Measurements from ENCODE around the gene NPFF. TPM values are rescaled to one million over a fixed set of nuclear protein-coding genes. Genes with fewer than 3 reads are reported as not detected.

The NPFF gene
- total RNA-seq, 1 donor from 2014 or later, result not detected

- intact Hi-C loops (cut with micrococcal nuclease), result no loop called here
Measured at GRCh38 chr12:53478865-53479264, 28.4 kb downstream of the NPFF start.

DNA sequence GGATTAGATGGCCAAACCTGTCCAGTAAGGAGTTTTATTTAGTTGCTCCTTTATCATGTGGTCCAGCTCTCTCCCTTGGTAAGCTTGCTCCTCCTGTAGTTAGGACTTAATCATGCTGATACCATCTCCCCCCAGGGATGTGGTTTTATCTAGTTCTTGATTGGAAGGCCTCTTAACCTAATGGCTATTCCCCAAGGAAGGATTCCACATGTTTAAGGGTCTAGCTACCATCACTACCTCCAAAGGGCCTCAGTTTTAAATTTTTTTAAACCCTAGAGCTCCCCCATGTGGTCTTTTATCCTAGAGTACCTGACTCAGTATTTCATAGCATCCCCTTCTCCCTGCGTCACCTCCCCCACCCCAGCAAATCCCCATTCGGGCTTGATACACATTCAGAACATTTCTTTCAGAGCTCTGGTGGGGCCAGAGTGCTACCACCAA is 30.5 kb downstream of the NPFF start:
- intact Hi-C loops (cut with micrococcal nuclease), result no loop called here

- intact Hi-C loops (cut with micrococcal nuclease), result no loop called here
Measured at GRCh38 chr12:53474819-53475218, 32.5 kb downstream of the NPFF start.

DNA sequence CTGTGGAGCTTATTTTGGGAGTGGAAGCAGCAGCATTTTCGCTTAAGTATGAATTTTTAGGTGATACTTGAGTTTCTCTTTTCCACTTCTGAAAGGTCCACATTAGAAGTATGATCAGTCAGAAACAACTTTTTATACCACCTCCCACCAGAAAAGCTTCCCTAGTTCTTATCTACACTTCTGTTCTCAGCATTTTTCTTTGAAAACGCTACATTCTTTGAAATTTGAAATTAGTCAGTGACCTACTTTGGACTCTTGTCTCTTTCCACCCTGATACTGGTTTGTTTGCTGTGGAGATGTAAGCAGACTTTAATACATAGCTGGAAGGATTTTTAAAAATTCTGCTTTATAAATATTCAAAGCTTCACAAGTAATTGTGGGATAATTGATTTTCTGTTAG is 33.2 kb downstream of the NPFF start:
- intact Hi-C loops (cut with micrococcal nuclease), result no loop called here

GRCh38 chr12:53472056-53472582 is 35.2 kb downstream of the NPFF start:
- intact Hi-C loops (cut with micrococcal nuclease), result no loop called here

DNA sequence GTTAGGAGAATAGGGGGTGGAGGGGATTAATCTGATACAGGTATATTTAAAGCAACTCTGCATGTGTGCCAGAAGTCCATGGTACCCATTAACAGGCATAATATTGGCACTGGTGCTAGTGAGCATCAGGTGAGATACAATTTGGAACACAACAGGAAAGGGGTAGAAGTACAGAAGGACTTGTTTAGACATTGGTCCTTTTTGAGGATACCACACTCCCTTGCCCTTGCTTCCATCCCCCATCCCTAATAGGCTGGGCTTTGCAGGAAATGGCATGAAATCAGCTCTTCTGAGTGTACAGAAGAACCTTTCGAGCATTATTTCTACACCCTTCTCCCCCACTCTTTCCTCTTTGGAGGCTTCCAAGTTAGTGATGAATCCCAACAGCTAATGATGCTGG is 39.0 kb downstream of the NPFF start:
- intact Hi-C loops (cut with micrococcal nuclease), result no loop called here

DNA sequence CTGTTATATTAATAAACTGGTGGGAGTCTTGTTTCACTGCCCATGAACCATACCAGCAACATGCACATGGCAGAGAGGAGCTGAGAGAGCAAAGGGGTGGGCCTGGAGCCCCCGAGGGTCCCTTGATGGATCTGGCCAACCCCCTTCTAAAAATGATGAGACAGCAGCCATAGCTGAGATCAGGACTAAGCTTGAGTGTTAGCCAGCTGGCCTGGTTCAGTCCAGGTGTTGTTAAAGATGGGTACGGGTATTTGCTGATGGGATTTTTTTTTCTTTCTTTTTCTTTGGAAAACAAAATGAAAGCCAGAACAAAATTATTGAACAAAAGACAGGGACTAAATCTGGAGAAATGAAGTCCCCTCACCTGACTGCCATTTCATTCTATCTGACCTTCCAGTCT is 39.4 kb downstream of the NPFF start:
- intact Hi-C loops (cut with micrococcal nuclease), result no loop called here

- intact Hi-C loops (cut with micrococcal nuclease), result no loop called here
Measured at GRCh38 chr12:53467082-53467481, 40.2 kb downstream of the NPFF start.

DNA sequence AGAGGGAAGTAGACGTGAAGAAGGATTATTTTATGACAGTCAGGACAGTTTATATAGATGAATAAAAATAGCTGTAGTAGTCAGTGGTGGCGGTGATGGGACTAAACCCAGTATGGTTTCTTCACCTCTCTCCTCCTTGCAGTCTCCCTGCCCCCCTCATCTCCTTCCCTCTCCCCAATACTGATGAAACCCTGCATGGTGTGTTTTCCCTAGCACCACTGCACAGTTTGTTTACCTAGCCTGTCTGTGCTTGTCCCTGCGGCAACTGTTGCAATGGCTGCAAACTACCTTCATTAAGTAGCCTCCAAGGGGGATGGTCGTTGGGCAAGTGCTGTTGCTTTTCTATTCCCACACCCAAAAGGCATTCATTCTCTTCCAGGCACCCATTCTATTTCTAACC is 40.6 kb downstream of the NPFF start:
- intact Hi-C loops (cut with micrococcal nuclease), result no loop called here

DNA sequence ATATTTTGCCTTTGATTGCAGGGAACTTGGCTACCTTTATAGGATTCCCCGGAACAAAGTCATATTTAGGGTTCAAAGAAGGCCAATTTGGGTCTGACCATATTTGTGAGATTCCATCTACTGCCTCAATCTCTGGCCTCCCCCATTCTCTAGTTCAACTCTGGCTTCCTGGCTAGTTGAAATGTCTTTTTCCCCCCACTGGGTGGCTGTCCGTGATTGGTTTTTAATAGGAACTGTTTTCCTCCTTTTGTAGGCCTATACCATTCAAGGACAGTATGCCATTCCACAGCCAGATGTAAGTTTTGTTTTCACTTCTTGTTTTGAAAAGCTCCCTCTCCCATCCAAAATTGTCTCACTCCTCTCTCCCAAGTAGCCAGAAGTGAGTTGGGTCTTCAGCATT is 41.6 kb downstream of the NPFF start:
- intact Hi-C loops (cut with micrococcal nuclease), result no loop called here

GRCh38 chr12:53464685-53465418 is 42.4 kb downstream of the NPFF start:
- intact Hi-C loops (cut with micrococcal nuclease), result no loop called here

- intact Hi-C loops (cut with micrococcal nuclease), result no loop called here
Measured at GRCh38 chr12:53463802-53464560, 43.3 kb downstream of the NPFF start.

GRCh38 chr12:53462935-53463334 is 44.3 kb downstream of the NPFF start:
- intact Hi-C loops (cut with micrococcal nuclease), result no loop called here

- intact Hi-C loops (cut with micrococcal nuclease), result no loop called here
Measured at GRCh38 chr12:53461591-53461990, 45.7 kb downstream of the NPFF start.

DNA sequence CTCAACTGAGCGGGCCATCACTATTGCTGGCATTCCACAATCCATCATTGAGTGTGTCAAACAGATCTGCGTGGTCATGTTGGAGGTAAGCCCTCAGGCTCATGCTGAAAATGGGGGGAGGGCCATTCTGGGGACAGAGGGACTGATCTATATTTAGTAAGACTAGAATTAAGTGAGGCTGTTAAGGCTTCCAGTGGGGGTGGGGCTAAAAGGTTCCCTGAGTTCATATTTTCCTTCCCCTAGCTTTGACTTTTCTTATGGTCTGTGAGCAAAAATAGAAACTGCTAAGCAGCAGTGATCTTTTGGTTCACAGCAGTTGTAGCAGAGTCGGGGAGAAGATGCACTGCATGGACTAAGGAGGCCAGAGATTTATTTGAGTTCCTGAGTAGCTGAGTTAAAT is 46.2 kb downstream of the NPFF start:
- intact Hi-C loops (cut with micrococcal nuclease), result no loop called here

- intact Hi-C loops (cut with micrococcal nuclease), result no loop called here
Measured at GRCh38 chr12:53459097-53459496, 48.2 kb downstream of the NPFF start.

Other genes starting within 250 kb of the NPFF start
- 75.1 and 79.7 TPM in 2 replicates for gene ESPL1, start 239.2 kb downstream of the NPFF start, total RNA-seq
- 287 and 296 TPM in 2 replicates for gene PFDN5, start 211.9 kb downstream of the NPFF start, total RNA-seq
- gene MYG1, start 207.8 kb downstream of the NPFF start, total RNA-seq, result 58.6 and 64.5 TPM in 2 replicates
- gene AAAS, start 185.9 kb downstream of the NPFF start, total RNA-seq, result 74.0 and 79.3 TPM in 2 replicates
- gene SP7, start 171.1 kb downstream of the NPFF start, total RNA-seq, result not detected in 2 replicates
- 80.0 TPM in 2 replicates for gene SP1, start 127.3 kb downstream of the NPFF start, total RNA-seq
- 0.14 TPM in 1 of 2 replicates, not detected in the other for gene AMHR2, start 83.6 kb downstream of the NPFF start, total RNA-seq
- gene PRR13, start 65.8 kb downstream of the NPFF start, total RNA-seq, result 189 and 197 TPM in 2 replicates
- gene PCBP2, start 55.4 kb downstream of the NPFF start, total RNA-seq, result 812 and 834 TPM in 2 replicates
- gene MAP3K12, start 8.0 kb downstream of the NPFF start, total RNA-seq, result 20.4 and 25.0 TPM in 2 replicates
- gene TARBP2, start 6.2 kb downstream of the NPFF start, total RNA-seq, result 41.2 and 43.8 TPM in 2 replicates
- 30.7 and 35.5 TPM in 2 replicates for gene ATF7, start 118.9 kb upstream of the NPFF start, total RNA-seq
- 343 and 345 TPM in 2 replicates for gene ATP5MC2, start 168.6 kb upstream of the NPFF start, total RNA-seq
- 40.7 and 45.5 TPM in 2 replicates for gene CALCOCO1, start 220.0 kb upstream of the NPFF start, total RNA-seq
- not detected in 2 replicates for gene CISTR, start 244.5 kb upstream of the NPFF start, total RNA-seq